ENCODE data around the gene MLANA. TPM values are rescaled to one million over a fixed set of nuclear protein-coding genes. Genes with fewer than 3 reads are reported as not detected.
"Not testable (repeated sequence)": the region's sequence is repeated elsewhere in the genome, so short reads cannot be mapped to it uniquely, and the experiment has no call there.

The MLANA gene
- total and polyA plus RNA-seq, 5 donors, result not detected

DNA sequence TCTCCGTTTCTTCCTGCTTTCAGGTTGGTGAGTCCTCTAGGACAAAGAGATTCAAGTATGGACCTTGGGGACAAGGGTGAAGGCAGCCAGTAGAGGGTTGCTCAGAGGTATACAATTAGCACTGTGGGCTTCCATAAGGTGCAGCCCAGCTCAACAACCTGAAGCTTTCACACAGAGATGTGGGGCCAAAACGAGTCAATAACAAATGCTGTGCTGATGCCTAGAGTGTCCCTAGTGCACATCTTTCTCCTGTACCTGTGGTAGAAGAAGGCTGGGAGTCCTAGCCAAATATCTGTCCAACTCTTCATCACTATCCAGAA lies 20.7 kb upstream of the MLANA start:
- ATAC-seq (no peak), DNase-seq (no peak)
- 89% methylated on average over 2 of the region's 2 CpGs for WGBS
- H3K4me1 ChIP-seq (ENCODE audit: control insufficient read depth, insufficient read depth, low read length), result no peaks in the 10 kb centered on the region
- intact Hi-C loops (cut with DNase I), result no loop called here
- H3K27ac ChIP-seq (ENCODE audit: low read length), result no peak overlapping the region
- no peaks in the 10 kb centered on the region for H3K9me3 ChIP-seq (ENCODE audit: control insufficient read depth, low read length)
- H3K4me3 ChIP-seq (ENCODE audit: low read length), result no peak overlapping the region
- H3K27me3 ChIP-seq (ENCODE audit: control insufficient read depth, insufficient read depth), result no peaks in the 10 kb centered on the region

DNA sequence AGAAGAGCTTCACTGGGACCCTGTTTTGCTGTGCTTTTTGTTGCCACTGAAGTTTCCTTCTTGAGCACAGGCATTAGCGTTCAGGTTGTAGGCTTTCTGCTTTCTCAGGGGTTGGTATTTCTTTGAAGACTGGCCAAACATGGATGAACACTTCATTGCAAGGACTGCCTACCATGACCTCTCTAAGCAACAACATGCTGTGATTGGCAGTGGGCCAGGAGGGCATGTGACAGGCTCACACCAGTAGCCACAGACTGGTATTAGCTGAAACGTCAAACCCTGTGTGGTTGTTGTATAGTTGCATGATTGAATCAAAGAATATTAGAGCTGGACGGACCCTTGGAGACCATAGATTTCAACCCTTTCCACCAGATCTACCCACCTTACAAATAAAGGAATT lies 20.0 kb upstream of the MLANA start:
- no peaks in the 10 kb centered on the region for H3K27me3 ChIP-seq (ENCODE audit: control insufficient read depth, insufficient read depth)
- H3K27ac ChIP-seq (ENCODE audit: low read length), result no peak overlapping the region
- H3K4me1 ChIP-seq (ENCODE audit: control insufficient read depth, insufficient read depth, low read length), result no peaks in the 10 kb centered on the region
- 68% methylated on average over 3 of the region's 3 CpGs for WGBS
- H3K9me3 ChIP-seq (ENCODE audit: control insufficient read depth, low read length), result no peaks in the 10 kb centered on the region
- intact Hi-C loops (cut with DNase I), result no loop called here
- DNase-seq, result no peak
- ATAC-seq, result no peak
- H3K4me3 ChIP-seq (ENCODE audit: low read length), result no peak overlapping the region

DNA sequence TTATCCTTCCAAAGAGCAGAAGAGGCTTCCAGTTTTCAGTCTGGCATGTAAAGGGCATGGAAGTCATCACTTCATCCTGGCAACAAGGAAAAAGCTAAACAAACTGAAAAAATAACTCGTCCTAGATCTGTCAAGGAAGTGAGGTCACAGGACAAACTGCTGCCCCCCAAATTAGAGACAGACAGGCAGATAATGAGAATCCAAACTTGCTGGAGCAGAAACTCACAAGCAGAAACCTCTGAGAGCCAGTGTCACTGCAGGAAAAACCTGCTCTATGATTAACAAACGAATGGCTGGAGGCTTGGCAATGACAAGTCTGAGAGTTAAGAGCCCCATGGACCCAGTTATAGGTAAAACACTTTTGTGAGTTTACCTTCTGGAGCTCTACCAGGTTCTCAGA lies 18.9 kb upstream of the MLANA start:
- intact Hi-C loops (cut with DNase I), result no loop called here
- Histone ChIP-seq H3K27me3 (ENCODE audit: control insufficient read depth, insufficient read depth) (no peaks in the 10 kb centered on the region), H3K9me3 (ENCODE audit: control insufficient read depth, low read length) (no peaks in the 10 kb centered on the region), H3K4me3 (ENCODE audit: low read length) (no peak overlapping the region), H3K27ac (ENCODE audit: low read length) (no peak overlapping the region), H3K4me1 (ENCODE audit: control insufficient read depth, insufficient read depth, low read length) (no peaks in the 10 kb centered on the region)
- ATAC-seq (no peak), DNase-seq (no peak)
- 42% methylated on average over 2 of the region's 2 CpGs for WGBS

DNA sequence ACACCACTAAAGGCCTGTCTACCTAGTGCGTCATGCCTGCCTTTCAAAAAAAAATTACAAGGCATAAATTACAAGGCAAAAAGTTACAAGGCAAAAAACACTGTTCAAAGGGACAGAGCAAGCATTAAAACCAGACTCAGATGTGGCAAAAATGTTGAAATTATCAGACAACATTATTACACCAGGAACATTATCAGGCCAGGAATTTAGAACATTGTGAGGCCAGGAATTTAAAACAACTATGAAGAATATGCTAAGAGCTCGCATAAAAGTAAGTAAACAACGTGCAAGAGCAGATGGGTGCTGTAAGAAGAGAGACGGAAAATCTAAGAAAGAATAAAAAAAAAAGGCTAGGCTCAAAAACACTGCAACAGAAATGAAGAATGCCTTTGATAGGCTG lies 18.2 kb upstream of the MLANA start:
- WGBS, result 79% methylated on average over 4 of the region's 4 CpGs
- no peak for ATAC-seq
- DNase-seq, result no peak
- intact Hi-C loops (cut with DNase I), result no loop called here
- H3K27me3 ChIP-seq (ENCODE audit: control insufficient read depth, insufficient read depth), result no peaks in the 10 kb centered on the region
- no peaks in the 10 kb centered on the region for H3K4me1 ChIP-seq (ENCODE audit: control insufficient read depth, insufficient read depth, low read length)
- H3K27ac ChIP-seq (ENCODE audit: low read length), result no peak overlapping the region
- H3K9me3 ChIP-seq (ENCODE audit: control insufficient read depth, low read length), result no peaks in the 10 kb centered on the region
- H3K4me3 ChIP-seq (ENCODE audit: low read length), result no peak overlapping the region

DNA sequence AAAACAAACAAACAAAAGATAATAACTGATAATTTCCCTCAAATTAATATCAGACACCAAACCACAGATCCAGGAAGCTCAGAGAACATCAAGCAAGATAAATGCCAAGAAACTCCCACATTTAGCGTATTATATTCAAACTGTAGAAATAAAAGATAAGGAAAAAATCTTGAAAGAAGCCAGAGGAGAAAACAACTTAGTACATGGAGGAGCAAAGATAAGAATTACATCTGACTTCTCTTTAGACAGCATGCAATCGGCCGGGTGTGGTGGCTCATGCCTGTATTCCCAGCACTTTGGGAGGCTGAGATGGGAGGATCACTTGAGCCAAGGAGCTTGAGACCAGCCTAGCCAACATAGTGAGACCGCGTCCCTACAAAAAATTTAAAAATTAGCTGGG lies 17.2 kb upstream of the MLANA start:
- Histone ChIP-seq H3K27ac (ENCODE audit: low read length) (no peak overlapping the region), H3K4me3 (ENCODE audit: low read length) (no peak overlapping the region), H3K27me3 (ENCODE audit: control insufficient read depth, insufficient read depth) (no peaks in the 10 kb centered on the region), H3K4me1 (ENCODE audit: control insufficient read depth, insufficient read depth, low read length) (no peaks in the 10 kb centered on the region), H3K9me3 (ENCODE audit: control insufficient read depth, low read length) (no peaks in the 10 kb centered on the region)
- WGBS, result 85% methylated on average over 5 of the region's 5 CpGs
- ATAC-seq (no peak), DNase-seq (no peak)
- intact Hi-C loops (cut with DNase I), result no loop called here

DNA sequence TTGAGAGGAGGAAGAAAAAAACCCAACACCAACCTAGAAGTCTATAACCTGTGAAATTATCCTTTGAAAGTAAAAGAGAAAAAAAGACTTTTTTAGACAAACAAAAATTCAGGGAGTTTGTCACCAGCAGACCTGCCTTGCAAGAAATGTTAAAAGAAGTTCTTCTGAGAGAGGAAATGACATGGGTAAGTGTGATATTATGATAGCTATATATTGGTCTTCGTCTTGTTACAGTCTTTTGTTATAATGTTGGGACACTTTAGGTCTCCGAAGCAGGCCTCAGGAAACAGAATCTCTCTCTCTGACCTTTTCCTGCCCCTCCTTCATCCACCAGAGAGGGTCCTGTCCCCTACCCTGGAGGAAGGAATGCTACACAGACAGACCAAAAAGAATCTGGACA lies 16.6 kb upstream of the MLANA start:
- DNase-seq, result no peak
- intact Hi-C loops (cut with DNase I), result no loop called here
- no peaks in the 10 kb centered on the region for H3K27me3 ChIP-seq (ENCODE audit: control insufficient read depth, insufficient read depth)
- H3K4me1 ChIP-seq (ENCODE audit: control insufficient read depth, insufficient read depth, low read length), result no peaks in the 10 kb centered on the region
- no peaks in the 10 kb centered on the region for H3K9me3 ChIP-seq (ENCODE audit: control insufficient read depth, low read length)
- ATAC-seq, result no peak
- WGBS, result 73% methylated on average over 2 of the region's 2 CpGs
- H3K4me3 ChIP-seq (ENCODE audit: low read length), result no peak overlapping the region
- H3K27ac ChIP-seq (ENCODE audit: low read length), result no peak overlapping the region

DNA sequence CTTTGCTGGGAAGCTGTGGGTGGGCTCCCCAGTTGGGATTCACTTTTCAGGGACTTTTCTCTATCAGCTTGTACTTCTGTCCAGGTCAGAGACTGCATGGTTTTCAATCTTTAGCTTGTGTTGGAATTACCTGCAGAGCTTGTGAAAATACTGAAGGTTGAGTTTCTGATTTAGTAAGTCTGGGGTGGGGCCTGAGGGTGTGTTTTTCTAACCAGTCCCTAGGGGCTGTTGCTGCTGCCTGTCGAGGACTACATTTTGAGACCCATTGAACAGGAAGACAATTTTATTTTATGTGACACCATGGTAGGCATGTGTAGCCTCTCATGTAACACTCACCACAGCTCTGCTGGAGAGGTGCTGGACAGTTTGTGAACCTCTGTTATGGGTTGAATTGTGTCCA lies 14.7 kb upstream of the MLANA start:
- no peak for ATAC-seq
- no peak overlapping the region for H3K27ac ChIP-seq (ENCODE audit: low read length)
- H3K4me1 ChIP-seq (ENCODE audit: control insufficient read depth, insufficient read depth, low read length), result no peaks in the 10 kb centered on the region
- no peak for DNase-seq
- H3K27me3 ChIP-seq (ENCODE audit: control insufficient read depth, insufficient read depth), result no peaks in the 10 kb centered on the region
- H3K9me3 ChIP-seq (ENCODE audit: control insufficient read depth, low read length), result no peaks in the 10 kb centered on the region
- H3K4me3 ChIP-seq (ENCODE audit: low read length), result no peak overlapping the region
- intact Hi-C loops (cut with DNase I), result no loop called here
- 69% methylated on average over 1 of the region's 1 CpG for WGBS

DNA sequence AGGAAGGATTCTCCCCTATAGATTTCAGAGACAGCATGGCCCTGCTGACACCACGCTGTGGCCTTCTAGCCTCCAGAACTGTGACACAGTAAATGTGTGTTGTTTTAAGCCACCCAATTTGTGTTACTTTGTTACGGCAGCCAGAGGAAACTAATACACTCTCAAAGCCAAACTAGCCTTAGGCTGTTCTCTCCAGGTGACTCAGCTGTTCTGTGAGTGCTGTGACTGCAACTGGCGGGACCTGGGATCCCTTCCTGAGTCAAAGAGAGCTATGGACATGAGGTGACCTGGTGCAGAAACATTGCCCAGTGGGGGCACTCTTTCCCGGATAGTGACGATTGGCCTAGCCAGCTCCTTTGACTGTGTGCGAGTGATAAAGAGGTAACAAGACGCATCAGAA lies 14.0 kb upstream of the MLANA start:
- H3K27ac ChIP-seq (ENCODE audit: low read length), result no peak overlapping the region
- intact Hi-C loops (cut with DNase I), result no loop called here
- H3K4me1 ChIP-seq (ENCODE audit: control insufficient read depth, insufficient read depth, low read length), result no peaks in the 10 kb centered on the region
- ATAC-seq, result no peak
- 87% methylated on average over 7 of the region's 7 CpGs for WGBS
- H3K9me3 ChIP-seq (ENCODE audit: control insufficient read depth, low read length), result no peaks in the 10 kb centered on the region
- H3K27me3 ChIP-seq (ENCODE audit: control insufficient read depth, insufficient read depth), result no peaks in the 10 kb centered on the region
- no peak for DNase-seq
- no peak overlapping the region for H3K4me3 ChIP-seq (ENCODE audit: low read length)

DNA sequence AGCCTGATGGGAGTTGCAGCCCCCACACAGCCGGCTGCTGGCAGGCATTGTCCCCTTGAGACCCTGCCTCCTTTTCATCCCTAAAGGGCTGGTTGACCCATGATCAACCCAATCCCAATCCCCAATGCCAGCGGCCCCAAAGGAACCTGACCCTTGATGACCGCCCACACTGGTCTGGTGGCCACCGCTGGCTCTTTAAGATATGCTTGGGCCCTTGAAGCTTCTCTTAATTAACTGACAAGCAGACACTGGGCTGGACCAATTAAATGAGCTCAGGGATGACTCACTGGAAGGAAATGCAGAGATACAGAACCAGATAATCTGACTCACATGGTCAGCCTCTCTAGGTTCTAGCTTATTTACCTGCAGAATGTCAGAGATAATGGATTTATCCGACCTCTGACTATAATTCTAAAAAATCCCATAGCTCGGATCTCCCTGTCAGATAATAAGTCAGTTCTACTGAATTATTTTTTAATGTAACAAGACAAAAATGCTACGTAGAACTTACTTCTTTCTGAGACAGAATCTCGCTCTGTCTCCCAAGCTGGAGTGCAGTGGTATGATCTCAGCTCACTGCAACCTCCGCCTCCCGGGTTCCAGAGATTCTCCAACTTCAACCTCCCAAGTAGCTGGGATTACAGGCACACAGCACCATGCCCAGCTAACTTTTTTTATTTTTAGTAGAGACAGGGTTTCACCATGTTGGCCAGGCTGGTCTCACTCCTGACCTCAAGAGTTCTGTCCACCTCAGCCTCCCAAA lies 11.1 kb upstream of the MLANA start:
- Histone ChIP-seq H3K4me3 (ENCODE audit: low read length) (no peak overlapping the region), H3K9me3 (ENCODE audit: control insufficient read depth, low read length) (no peaks in the 10 kb centered on the region), H3K4me1 (ENCODE audit: control insufficient read depth, insufficient read depth, low read length) (no peaks in the 10 kb centered on the region), H3K27ac (ENCODE audit: low read length) (no peak overlapping the region), H3K27me3 (ENCODE audit: control insufficient read depth, insufficient read depth) (no peaks in the 10 kb centered on the region)
- intact Hi-C loops (cut with DNase I), result loop anchor here in 1 of 4 donors (10.0 kb wide), 1 partner anchor 425 kb away; no protein-coding TSS in a partner anchor
- no peak for DNase-seq
- WGBS, result 76% methylated on average over 10 of the region's 10 CpGs
- no peak for ATAC-seq

DNA sequence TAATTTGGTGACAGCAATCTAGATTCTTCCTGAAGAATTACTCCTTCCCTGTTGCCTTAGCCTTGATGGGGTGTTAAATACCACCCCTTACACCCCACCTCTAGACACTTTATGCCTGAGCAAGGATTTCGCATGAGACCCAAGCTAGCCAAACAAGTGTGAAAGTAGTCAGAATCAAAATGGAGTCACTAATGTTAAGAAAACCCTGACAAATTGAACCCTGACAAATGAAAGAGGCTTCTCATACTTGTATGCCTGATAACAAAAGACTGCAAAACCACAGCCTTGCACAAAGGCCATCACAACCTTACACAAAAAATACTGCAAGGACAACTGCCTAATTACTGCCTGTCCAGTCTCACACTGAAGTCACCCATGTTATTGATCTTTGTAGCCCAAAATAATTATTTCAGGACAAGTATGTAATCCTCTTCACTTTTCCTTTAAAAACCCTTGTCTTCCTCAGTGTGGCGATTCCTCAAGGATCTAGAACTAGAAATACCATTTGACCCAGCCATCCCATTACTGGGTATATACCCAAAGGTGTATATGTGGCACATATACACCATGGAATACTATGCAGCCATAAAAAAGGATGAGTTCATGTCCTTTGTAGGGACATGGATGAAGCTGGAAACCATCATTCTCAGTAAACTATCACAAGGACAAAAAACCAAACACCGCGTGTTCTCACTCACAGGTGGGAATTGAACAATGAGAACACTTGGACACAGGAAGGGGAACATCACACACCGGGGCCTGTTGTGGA lies 8.3 kb upstream of the MLANA start:
- H3K4me3 ChIP-seq (ENCODE audit: low read length); DNase-seq; ATAC-seq; H3K27ac ChIP-seq (ENCODE audit: low read length); H3K9me3 ChIP-seq (ENCODE audit: control insufficient read depth, low read length); H3K27me3 ChIP-seq (ENCODE audit: control insufficient read depth, insufficient read depth); H3K4me1 ChIP-seq (ENCODE audit: control insufficient read depth, insufficient read depth, low read length): not testable (repeated sequence)
- intact Hi-C loops (cut with DNase I), result loop anchor here in 1 of 4 donors (10.0 kb wide), 1 partner anchor 422 kb away; no protein-coding TSS in a partner anchor
- 99% methylated on average over 5 of the region's 5 CpGs for WGBS

DNA sequence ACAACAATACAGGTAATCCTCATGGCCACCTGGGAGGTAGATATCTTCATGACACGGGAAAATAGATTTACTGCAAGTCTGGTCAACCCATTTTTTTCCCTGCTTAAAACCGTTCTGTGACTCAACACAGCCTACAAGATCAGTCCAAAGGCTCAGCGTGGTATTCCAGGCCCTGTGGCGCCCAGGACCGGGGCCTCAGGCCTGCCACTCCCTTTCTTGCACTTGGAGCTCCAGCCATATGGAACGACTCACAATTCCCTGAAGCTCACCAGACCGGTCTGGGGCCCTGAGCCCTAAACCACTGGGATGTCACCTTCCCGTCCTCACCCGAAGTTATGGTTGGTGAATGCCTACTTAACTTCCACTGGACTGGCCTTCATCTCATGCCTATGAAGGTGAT lies 6.5 kb upstream of the MLANA start:
- H3K27me3 ChIP-seq (ENCODE audit: control insufficient read depth, insufficient read depth), result no peaks in the 10 kb centered on the region
- no peak for ATAC-seq
- H3K4me1 ChIP-seq (ENCODE audit: control insufficient read depth, insufficient read depth, low read length), result no peaks in the 10 kb centered on the region
- intact Hi-C loops (cut with DNase I), result loop anchor here in 2 of 4 donors (2.0 to 10.0 kb wide), 2 partner anchors 171 to 421 kb away; no protein-coding TSS in a partner anchor
- no peaks in the 10 kb centered on the region for H3K9me3 ChIP-seq (ENCODE audit: control insufficient read depth, low read length)
- no peak overlapping the region for H3K27ac ChIP-seq (ENCODE audit: low read length)
- no peak overlapping the region for H3K4me3 ChIP-seq (ENCODE audit: low read length)
- WGBS, result 77% methylated on average over 9 of the region's 9 CpGs
- no peak for DNase-seq
